K562 (cell line): Measurements from ENCODE around the gene CABLES1. TPM values are rescaled to one million over a fixed set of nuclear protein-coding genes. Genes with fewer than 3 reads are reported as not detected.

Experiments
- CEBPB ChIP-seq: fragments of 450-650 bp; IDR thresholded peaks from 2 replicates; pipeline ENCODE4 v1.6.1; 2016; ENCODE audit warnings: missing genetic modification characterization, missing compliant biosample characterization
- EGR1 ChIP-seq: fragments of 450-650 bp; conservative IDR thresholded peaks from 2 replicates; pipeline ENCODE4 v1.6.1; 2017; ENCODE audit warnings: mild to moderate bottlenecking
- ESRRA ChIP-seq: fragments of 450-650 bp; IDR thresholded peaks from 2 replicates; pipeline ENCODE4 v1.6.1; 2014; ENCODE audit warnings: low read depth, mild to moderate bottlenecking, moderate library complexity, borderline replicate concordance
- JUNB ChIP-seq: fragments of 450-650 bp; formaldehyde crosslinking; conservative IDR thresholded peaks from 2 replicates; pipeline ENCODE4 v1.4.0; 2020; ENCODE audit warnings: mild to moderate bottlenecking
- SAP30 ChIP-seq: fragments of 200-600 bp; sonication (generic); IDR thresholded peaks from 2 replicates; pipeline ENCODE4 v1.6.1; 2012; ENCODE audit warnings: borderline replicate concordance, low read depth, mild to moderate bottlenecking, moderate library complexity, low read length, control low read depth, inconsistent platforms; ENCODE audit not compliant: insufficient read depth, poor library complexity, severe bottlenecking
- STAT5B ChIP-seq: fragments of 250-450 bp; sonication (Bioruptor Pico); IDR thresholded peaks from 2 replicates; pipeline ENCODE4 v1.8.0; 2021; ENCODE audit warnings: mild to moderate bottlenecking, inconsistent platforms
- U2AF2 ChIP-seq: fragments of 200-400 bp; formaldehyde crosslinking; optimal IDR thresholded peaks from 2 replicates; pipeline ENCODE3; 2017; ENCODE audit warnings: low read depth, mild to moderate bottlenecking, low read length
- ZNF780A ChIP-seq: fragments of 250-450 bp; sonication (Bioruptor Pico); IDR thresholded peaks from 2 replicates; pipeline ENCODE4 v1.5.0; 2021; ENCODE audit warnings: mild to moderate bottlenecking
- polyA plus RNA-seq, 8 experiments: library from polyadenylated mRNA; depleted of rRNA in 4 of 8; stranded (reverse) in 5 of 8; unstranded in 3 of 8; fragments of >200 nt; fragmentation: Nextera tagmentation in 2 of 8; fragmentation: Illumina TruSeq in 1 of 8; extraction: Ambion mirVana in 2 of 8; extraction: Trizol in 1 of 8; gene quantifications; 2 replicates each; pipeline versions ENCODE4 v1.2.1 to v1.2.3, GENCODE V29; 2011 to 2014; ENCODE audit warnings: inconsistent platforms in 1 of 8, missing spikeins in 1 of 8
- total RNA-seq, 7 experiments: library from RNA; depleted of rRNA in 6 of 7; stranded (reverse); fragments of >200 nt in 6 of 7; fragmentation: Illumina TruSeq in 2 of 7; extraction: Trizol in 2 of 7; gene quantifications; 2 replicates each; pipeline versions ENCODE4 v1.2.1 to v1.2.3, GENCODE V29; 2011 to 2021; ENCODE audit warnings: low replicate concordance in 1 of 7
- TF ChIP-seq, protein P1 (sequence below): fragments of 200-800 bp; sonication (Bioruptor generic); IDR thresholded peaks from 2 replicates; pipeline ENCODE4 v1.6.1; 2016; ENCODE audit warnings: missing genetic modification characterization, missing compliant biosample characterization

CABLES1 gene
- total and polyA plus RNA-seq, 9 of the 15 experiments (the other 6 are each of a cell fraction or from before 2014, with no cell fraction given): 0.04 to 0.10 (median 0.06) TPM; not detected in 3

DNA sequence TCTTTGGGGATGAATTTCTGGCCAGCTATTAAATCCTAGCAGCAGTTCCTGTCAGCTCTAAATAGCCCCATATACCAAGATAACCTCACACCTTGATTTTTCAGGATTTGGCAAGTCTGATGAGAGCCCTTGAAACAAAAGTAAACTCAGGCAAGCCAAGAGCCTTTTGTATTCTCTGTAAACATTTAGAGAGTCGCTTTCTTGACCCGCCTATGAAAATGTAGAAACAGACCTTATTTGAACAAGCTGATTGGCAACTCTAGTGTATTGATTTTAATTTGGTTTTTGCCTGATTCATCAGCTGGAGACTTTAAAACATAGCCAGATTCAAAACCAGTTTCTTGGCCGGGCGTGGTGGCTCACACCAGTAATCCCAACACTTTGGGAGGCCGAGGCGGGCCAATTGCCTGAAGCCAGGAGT, 43.4 kb downstream of the CABLES1 start (continued):
- TF ChIP-seq, protein P1, sequence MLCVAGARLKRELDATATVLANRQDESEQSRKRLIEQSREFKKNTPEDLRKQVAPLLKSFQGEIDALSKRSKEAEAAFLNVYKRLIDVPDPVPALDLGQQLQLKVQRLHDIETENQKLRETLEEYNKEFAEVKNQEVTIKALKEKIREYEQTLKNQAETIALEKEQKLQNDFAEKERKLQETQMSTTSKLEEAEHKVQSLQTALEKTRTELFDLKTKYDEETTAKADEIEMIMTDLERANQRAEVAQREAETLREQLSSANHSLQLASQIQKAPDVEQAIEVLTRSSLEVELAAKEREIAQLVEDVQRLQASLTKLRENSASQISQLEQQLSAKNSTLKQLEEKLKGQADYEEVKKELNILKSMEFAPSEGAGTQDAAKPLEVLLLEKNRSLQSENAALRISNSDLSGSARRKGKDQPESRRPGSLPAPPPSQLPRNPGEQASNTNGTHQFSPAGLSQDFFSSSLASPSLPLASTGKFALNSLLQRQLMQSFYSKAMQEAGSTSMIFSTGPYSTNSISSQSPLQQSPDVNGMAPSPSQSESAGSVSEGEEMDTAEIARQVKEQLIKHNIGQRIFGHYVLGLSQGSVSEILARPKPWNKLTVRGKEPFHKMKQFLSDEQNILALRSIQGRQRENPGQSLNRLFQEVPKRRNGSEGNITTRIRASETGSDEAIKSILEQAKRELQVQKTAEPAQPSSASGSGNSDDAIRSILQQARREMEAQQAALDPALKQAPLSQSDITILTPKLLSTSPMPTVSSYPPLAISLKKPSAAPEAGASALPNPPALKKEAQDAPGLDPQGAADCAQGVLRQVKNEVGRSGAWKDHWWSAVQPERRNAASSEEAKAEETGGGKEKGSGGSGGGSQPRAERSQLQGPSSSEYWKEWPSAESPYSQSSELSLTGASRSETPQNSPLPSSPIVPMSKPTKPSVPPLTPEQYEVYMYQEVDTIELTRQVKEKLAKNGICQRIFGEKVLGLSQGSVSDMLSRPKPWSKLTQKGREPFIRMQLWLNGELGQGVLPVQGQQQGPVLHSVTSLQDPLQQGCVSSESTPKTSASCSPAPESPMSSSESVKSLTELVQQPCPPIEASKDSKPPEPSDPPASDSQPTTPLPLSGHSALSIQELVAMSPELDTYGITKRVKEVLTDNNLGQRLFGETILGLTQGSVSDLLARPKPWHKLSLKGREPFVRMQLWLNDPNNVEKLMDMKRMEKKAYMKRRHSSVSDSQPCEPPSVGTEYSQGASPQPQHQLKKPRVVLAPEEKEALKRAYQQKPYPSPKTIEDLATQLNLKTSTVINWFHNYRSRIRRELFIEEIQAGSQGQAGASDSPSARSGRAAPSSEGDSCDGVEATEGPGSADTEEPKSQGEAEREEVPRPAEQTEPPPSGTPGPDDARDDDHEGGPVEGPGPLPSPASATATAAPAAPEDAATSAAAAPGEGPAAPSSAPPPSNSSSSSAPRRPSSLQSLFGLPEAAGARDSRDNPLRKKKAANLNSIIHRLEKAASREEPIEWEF (CRISPR knock-in tag): no peak
- no peak for TF ChIP-seq EGR1
- no peak for TF ChIP-seq STAT5B (CRISPR knock-in tag)
- TF ChIP-seq U2AF2: no peak
- TF ChIP-seq SAP30: no peak
- TF ChIP-seq CEBPB (tag): no peak
- TF ChIP-seq ZNF780A (CRISPR knock-in tag): no peak
- TF ChIP-seq JUNB (CRISPR knock-in tag): no peak
- no peak for TF ChIP-seq ESRRA
